Liver (tissue), 9 donors: Measurements from ENCODE around the gene C10orf71. TPM values are rescaled to one million over a fixed set of nuclear protein-coding genes. Genes with fewer than 3 reads are reported as not detected.

Experiments used
- DNase-seq: peaks from one replicate; pipeline ENCODE4 v3.0.0-alpha.2; 2017; ENCODE audit warnings: low spot score
- H3K27ac ChIP-seq, 2 donors: one replicate each; pipeline ENCODE4 v1.7.0; 2013; ENCODE audit warnings: inconsistent platforms in 2 of 2, low read length in 2 of 2, control low read depth in 1 of 2, low read depth in 1 of 2, mild to moderate bottlenecking in 1 of 2
- H3K27me3 ChIP-seq, 4 donors: one replicate each; pipeline versions ENCODE4 v1.6.1 to v1.7.0; 2013; ENCODE audit warnings: low read length in 3 of 4, inconsistent platforms in 1 of 4, mild to moderate bottlenecking in 1 of 4, moderate library complexity in 1 of 4; ENCODE audit not compliant: control insufficient read depth in 4 of 4, insufficient read depth in 4 of 4
- H3K36me3 ChIP-seq, 4 donors: one replicate each; pipeline versions ENCODE4 v1.6.1 to v1.7.0; 2013; ENCODE audit warnings: low read length in 3 of 4, mild to moderate bottlenecking in 3 of 4, low read depth in 1 of 4, moderate library complexity in 1 of 4; ENCODE audit not compliant: control insufficient read depth in 4 of 4, insufficient read depth in 3 of 4
- H3K4me1 ChIP-seq, 4 donors: one replicate each; pipeline versions ENCODE4 v1.6.1 to v1.7.0; 2013; ENCODE audit warnings: low read length in 3 of 4, mild to moderate bottlenecking in 3 of 4, moderate library complexity in 1 of 4; ENCODE audit not compliant: control insufficient read depth in 4 of 4, insufficient read depth in 4 of 4
- H3K4me3 ChIP-seq, 3 donors: one replicate each; pipeline versions ENCODE4 v1.6.1 to v1.7.0; 2013; ENCODE audit warnings: low read length in 3 of 3, control low read depth in 1 of 3, low read depth in 1 of 3, mild to moderate bottlenecking in 1 of 3
- H3K9ac ChIP-seq, 2 donors: one replicate each; pipeline ENCODE4 v1.7.0; 2013; ENCODE audit warnings: low read length in 2 of 2, mild to moderate bottlenecking in 2 of 2, moderate library complexity in 2 of 2, control low read depth in 1 of 2, low read depth in 1 of 2
- H3K9me3 ChIP-seq, 4 donors: one replicate each; pipeline versions ENCODE4 v1.6.1 to v1.7.0; 2013; ENCODE audit warnings: low read length in 3 of 4; ENCODE audit not compliant: control insufficient read depth in 4 of 4
- ATF3 ChIP-seq: IDR thresholded peaks from 2 replicates; pipeline ENCODE4 v1.6.1; 2016; ENCODE audit warnings: antibody characterized with exemption
- EGR1 ChIP-seq, 2 donors: IDR thresholded peaks; 2 replicates each; pipeline ENCODE4 v1.6.1; 2016 to 2018; ENCODE audit warnings: antibody characterized with exemption in 2 of 2, low read depth in 2 of 2
- FOXA2 ChIP-seq: IDR thresholded peaks from 2 replicates; pipeline ENCODE4 v1.6.1; 2016; ENCODE audit warnings: antibody characterized with exemption
- GABPA ChIP-seq, 2 donors: IDR thresholded peaks in 1 of 2; conservative IDR thresholded peaks in 1 of 2; 2 replicates each; pipeline ENCODE4 v1.6.1; 2016; ENCODE audit warnings: antibody characterized with exemption in 2 of 2, mild to moderate bottlenecking in 1 of 2, moderate library complexity in 1 of 2
- HNF4G ChIP-seq: IDR thresholded peaks from 2 replicates; pipeline ENCODE4 v1.6.1; 2016; ENCODE audit warnings: antibody characterized with exemption
- JUND ChIP-seq, 2 donors: IDR thresholded peaks; 2 replicates each; pipeline ENCODE4 v1.6.1; 2016; ENCODE audit warnings: antibody characterized with exemption in 2 of 2
- MAX ChIP-seq: IDR thresholded peaks from 2 replicates; pipeline ENCODE4 v1.6.1; 2016; ENCODE audit warnings: antibody characterized with exemption
- NR2F2 ChIP-seq: IDR thresholded peaks from 2 replicates; pipeline ENCODE4 v1.6.1; 2016; ENCODE audit warnings: antibody characterized with exemption
- RAD21 ChIP-seq, 2 donors: IDR thresholded peaks; 2 replicates each; pipeline ENCODE4 v1.6.1; 2016; ENCODE audit warnings: antibody characterized with exemption in 2 of 2, mild to moderate bottlenecking in 2 of 2
- RXRA ChIP-seq, 2 donors: IDR thresholded peaks; 2 replicates each; pipeline ENCODE4 v1.6.1; 2017 to 2018; ENCODE audit warnings: antibody characterized with exemption in 2 of 2, mild to moderate bottlenecking in 1 of 2
- SP1 ChIP-seq: IDR thresholded peaks from 2 replicates; pipeline ENCODE4 v1.6.1; 2018; ENCODE audit warnings: antibody characterized with exemption, mild to moderate bottlenecking
- TAF1 ChIP-seq: conservative IDR thresholded peaks from 2 replicates; pipeline ENCODE4 v1.6.1; 2016; ENCODE audit warnings: antibody characterized with exemption, mild to moderate bottlenecking
- YY1 ChIP-seq: IDR thresholded peaks from 2 replicates; pipeline ENCODE4 v1.6.1; 2016; ENCODE audit warnings: antibody characterized with exemption, mild to moderate bottlenecking
- ZBTB33 ChIP-seq: IDR thresholded peaks from 2 replicates; pipeline ENCODE4 v1.6.1; 2016; ENCODE audit warnings: antibody characterized with exemption
- WGBS: extraction: QIAGEN DNeasy Blood & Tissue Kit; methylation state at CpG from one replicate; pipeline ENCODE4 v1.1.7; 2013; 5-methylcytosine and 5-hydroxymethylcytosine counted together
- polyA plus RNA-seq, 2 donors: library from polyadenylated mRNA; stranded (reverse) in 1 of 2; unstranded in 1 of 2; fragments of 200-250 nt in 1 of 2; fragments of >200 nt in 1 of 2; fragmentation: Nextera tagmentation in 1 of 2; extraction: Ambion mirVana in 1 of 2; gene quantifications; one replicate each; pipeline versions ENCODE4 v1.2.1 to v1.2.3, GENCODE V29; 2013 to 2015
- total RNA-seq, 2 donors: library from RNA; depleted of rRNA; stranded (reverse); fragments of >200 nt; gene quantifications; one replicate each; pipeline ENCODE4 v1.2.3, GENCODE V29; 2014
- TF ChIP-seq, protein P1 (sequence below): fragments of 150-350 bp; IDR thresholded peaks from 2 replicates; pipeline ENCODE4 v1.5.1; 2017; ENCODE audit warnings: improper control_type of control experiment, low read depth, low read length; ENCODE audit not compliant: missing input control
- donor health status: healthy.
- donor health status: healthy.
- donor health status: healthy.
- donor health status: healthy.
- donor health status: healthy.

C10orf71 gene
- total and polyA plus RNA-seq, 4 donors = 0.03 TPM; not detected in 3

DNA sequence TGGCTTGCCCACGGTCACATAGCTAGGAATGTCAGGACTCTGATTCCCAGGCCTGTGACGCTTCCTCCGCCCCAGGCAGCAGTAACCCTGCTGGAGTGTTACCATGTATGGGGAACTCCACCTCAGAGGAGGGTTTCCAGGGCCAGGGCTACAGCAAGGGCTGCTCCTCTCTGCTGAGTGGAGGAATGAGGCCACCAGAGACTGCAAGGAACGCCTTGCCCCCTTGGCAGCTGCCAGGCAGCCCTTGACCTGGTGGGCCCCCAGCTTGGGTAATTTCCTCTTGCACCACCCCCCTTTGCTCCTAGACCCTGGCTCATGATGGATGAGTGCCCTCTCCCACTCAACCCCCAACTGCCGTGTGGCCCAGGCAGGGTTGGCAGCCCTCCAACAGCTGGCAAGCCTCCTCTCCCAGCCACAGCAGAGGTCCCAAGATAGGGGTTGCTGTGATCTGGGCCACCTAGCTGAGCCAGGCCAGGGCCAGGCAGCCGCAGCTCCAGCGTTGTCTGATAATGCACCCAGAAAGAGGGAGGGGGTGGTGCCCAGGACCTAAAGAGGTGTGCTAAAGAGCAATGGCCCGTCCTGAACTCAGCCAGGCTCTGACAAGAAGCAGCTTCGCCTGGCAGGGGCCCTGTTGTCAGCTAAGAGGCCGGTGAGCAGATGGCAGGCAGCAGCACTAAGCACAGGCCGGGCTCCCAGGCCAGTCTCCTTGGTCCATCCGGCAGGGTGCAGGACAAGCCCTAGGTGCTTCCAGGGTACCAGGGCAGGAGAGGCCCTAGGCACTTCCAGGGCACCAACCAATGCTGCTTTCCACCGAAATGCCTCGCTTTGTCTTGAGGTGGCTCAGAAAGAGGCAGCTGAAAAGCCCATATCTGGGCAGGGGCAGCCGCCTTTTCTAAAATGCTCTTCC lies 61.6 kb downstream of the C10orf71 start:
- Histone ChIP-seq H3K4me3 (no peak overlapping the region), H3K4me1 (no peaks in the 10 kb centered on the region), H3K36me3 (no peaks in the 10 kb centered on the region), H3K27ac (no peak overlapping the region), H3K9ac (no peak overlapping the region), H3K9me3 (peaks cover 0 to 1% (median 0%) of the 10 kb centered on the region in 4 donors), H3K27me3 (no peaks in the 10 kb centered on the region)
- TF ChIP-seq FOXA2 (no peak), RAD21 (IDR thresholded peaks at IDR 0.05) (no peak), MAX (no peak), JUND (IDR thresholded peaks at IDR 0.05) (no peak), ATF3 (no peak), SP1 (no peak)
- WGBS = 73% methylated on average over 15 of the region's 15 CpGs
- DNase-seq = no peak

DNA sequence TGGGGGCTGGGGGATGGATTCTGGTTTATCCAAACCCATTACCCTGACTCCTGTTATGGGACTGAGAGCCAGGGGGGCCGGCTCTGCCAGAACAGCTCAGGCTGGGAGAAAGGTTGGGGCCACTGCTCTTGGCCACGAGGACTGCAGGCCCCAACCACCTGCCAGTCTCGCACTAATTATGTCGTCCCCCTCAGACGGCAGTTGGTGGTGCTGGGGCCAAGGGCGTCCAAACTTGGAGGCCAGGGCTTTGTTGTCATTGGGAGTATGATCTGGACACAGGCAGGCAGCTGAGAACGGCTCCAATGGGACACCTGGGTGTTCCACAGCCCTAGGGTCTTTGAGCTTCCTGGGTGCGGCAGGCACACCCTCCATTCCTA lies 62.2 kb downstream of the C10orf71 start:
- no peak overlapping the region for H3K27ac ChIP-seq
- H3K36me3 ChIP-seq = no peaks in the 10 kb centered on the region
- no peak overlapping the region for H3K9ac ChIP-seq
- no peaks in the 10 kb centered on the region for H3K4me1 ChIP-seq
- DNase-seq = no peak
- no peak overlapping the region for H3K4me3 ChIP-seq
- TF ChIP-seq GABPA (IDR thresholded peaks at IDR 0.05 in 1 of 2, conservative IDR thresholded peaks at IDR 0.05 in 1 of 2) (no peak), NR2F2 (no peak), MAX (no peak), RAD21 (IDR thresholded peaks at IDR 0.05) (no peak), FOXA2 (no peak), HNF4G (no peak), TAF1 (no peak), SP1 (no peak), JUND (IDR thresholded peaks at IDR 0.05) (no peak), EGR1 (IDR thresholded peaks at IDR 0.05; ENCODE audit: low read depth in 2 of 2) (no peak)
- TF ChIP-seq, protein P1, sequence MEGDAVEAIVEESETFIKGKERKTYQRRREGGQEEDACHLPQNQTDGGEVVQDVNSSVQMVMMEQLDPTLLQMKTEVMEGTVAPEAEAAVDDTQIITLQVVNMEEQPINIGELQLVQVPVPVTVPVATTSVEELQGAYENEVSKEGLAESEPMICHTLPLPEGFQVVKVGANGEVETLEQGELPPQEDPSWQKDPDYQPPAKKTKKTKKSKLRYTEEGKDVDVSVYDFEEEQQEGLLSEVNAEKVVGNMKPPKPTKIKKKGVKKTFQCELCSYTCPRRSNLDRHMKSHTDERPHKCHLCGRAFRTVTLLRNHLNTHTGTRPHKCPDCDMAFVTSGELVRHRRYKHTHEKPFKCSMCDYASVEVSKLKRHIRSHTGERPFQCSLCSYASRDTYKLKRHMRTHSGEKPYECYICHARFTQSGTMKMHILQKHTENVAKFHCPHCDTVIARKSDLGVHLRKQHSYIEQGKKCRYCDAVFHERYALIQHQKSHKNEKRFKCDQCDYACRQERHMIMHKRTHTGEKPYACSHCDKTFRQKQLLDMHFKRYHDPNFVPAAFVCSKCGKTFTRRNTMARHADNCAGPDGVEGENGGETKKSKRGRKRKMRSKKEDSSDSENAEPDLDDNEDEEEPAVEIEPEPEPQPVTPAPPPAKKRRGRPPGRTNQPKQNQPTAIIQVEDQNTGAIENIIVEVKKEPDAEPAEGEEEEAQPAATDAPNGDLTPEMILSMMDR = no peak
- 85% methylated on average over 8 of the region's 8 CpGs for WGBS
- H3K27me3 ChIP-seq = no peaks in the 10 kb centered on the region
- H3K9me3 ChIP-seq = peaks cover 0 to 1% (median 0%) of the 10 kb centered on the region in 4 donors

- Histone ChIP-seq H3K27ac (no peak overlapping the region), H3K9ac (no peak overlapping the region), H3K9me3 (peaks cover 0 to 1% (median 0%) of the 10 kb centered on the region in 4 donors), H3K36me3 (no peaks in the 10 kb centered on the region), H3K4me1 (no peaks in the 10 kb centered on the region), H3K4me3 (no peak overlapping the region), H3K27me3 (no peaks in the 10 kb centered on the region)
- 77% methylated on average over 11 of the region's 11 CpGs for WGBS
- DNase-seq = no peak
- no peak for TF ChIP-seq GABPA (IDR thresholded peaks at IDR 0.05 in 1 of 2, conservative IDR thresholded peaks at IDR 0.05 in 1 of 2)
- no peak for TF ChIP-seq JUND (IDR thresholded peaks at IDR 0.05)
- TF ChIP-seq SP1 = no peak
- TF ChIP-seq TAF1 = no peak
- TF ChIP-seq ATF3 = no peak
- no peak for TF ChIP-seq RAD21 (IDR thresholded peaks at IDR 0.05)
- no peak for TF ChIP-seq RXRA (IDR thresholded peaks at IDR 0.05)
- no peak for TF ChIP-seq EGR1 (IDR thresholded peaks at IDR 0.05; ENCODE audit: low read depth in 2 of 2)
- no peak for TF ChIP-seq YY1
- TF ChIP-seq MAX = no peak
- TF ChIP-seq, protein P1 = no peak
- TF ChIP-seq ZBTB33 = no peak
- no peak for TF ChIP-seq NR2F2
Measured at GRCh38 chr10:49361735-49362568, 63.0 kb downstream of the C10orf71 start.
